DMS53 treated with DMSO at 0.1 percent for 48 hours (cell line): ENCODE results near the gene PRRT4.
A peak's percentile ranks its signal among the peaks of the same experiment; 100 is the strongest.

Experiments
- DNase-seq: peaks from one replicate; lab custom pipeline; 2025; ENCODE audit not compliant: unreplicated experiment; lab: John Stamatoyannopoulos, UW

The PRRT4 gene

DNA sequence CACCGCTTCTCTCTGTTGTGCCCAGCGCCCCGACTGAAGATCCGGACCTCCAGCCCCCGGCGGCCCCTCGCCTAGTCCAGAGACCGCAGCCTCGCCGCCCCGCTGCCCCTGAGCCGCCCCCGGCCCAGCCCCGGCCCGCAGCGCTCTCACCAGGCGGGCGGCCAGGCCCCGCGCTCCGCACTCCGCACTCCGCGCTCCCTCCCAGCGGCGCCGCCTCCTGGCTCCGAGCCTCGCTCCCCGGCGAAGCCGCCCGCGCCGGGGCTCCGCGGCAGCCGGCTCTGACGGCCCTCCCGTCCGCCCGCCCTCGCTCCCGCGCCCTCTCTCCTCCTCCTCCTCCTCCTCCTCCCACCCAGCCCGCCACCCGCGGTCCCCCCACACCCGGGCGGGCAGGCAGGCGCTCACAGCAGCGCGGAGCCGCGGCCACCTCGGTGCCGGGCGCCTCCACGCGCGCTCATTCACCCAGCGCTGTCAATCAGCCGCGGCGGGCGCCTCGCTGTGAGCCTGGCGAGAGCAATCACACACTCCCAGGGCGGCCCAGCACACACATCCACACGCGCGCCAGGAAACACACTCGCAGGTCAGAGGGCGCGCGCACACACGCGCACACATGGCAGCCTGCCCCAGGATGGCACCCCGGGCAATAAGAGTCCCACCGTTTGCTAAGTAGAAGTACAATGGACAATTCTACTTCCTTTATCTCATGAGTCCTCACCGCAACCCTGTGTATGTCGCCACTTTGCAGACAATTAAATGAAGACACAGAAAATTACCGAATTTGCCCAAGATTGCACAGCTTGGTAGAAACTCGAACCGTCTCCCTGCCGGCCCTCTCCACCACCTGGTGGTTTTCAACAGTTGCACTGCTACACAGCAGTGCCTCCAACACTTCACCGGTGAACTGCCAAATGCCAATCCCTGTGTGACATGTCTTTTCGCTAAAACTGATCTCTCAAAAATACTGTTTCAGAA is at the start of gene PRRT4:
Gene PRRT4, minus strand, starts transcription at position 280 of the 969 bp plus-strand sequence.
- DNase-seq, result no peak

DNA sequence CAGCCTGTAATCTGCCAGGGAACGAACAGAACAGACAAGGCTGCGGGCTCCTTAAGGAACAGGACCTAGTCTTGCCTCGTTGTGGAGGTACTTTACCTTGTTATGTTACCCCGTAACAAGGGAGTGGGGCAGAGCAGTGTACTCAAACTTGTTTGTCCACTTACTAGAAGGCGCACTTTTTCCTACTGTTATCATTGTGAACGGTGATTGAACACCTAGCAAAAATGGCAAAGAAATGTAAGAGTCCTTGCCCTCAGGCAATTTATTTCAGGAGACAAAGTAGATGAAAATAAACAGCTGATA is 48.9 kb upstream of the PRRT4 start:
- peak; percentile 68 for DNase-seq

DNA sequence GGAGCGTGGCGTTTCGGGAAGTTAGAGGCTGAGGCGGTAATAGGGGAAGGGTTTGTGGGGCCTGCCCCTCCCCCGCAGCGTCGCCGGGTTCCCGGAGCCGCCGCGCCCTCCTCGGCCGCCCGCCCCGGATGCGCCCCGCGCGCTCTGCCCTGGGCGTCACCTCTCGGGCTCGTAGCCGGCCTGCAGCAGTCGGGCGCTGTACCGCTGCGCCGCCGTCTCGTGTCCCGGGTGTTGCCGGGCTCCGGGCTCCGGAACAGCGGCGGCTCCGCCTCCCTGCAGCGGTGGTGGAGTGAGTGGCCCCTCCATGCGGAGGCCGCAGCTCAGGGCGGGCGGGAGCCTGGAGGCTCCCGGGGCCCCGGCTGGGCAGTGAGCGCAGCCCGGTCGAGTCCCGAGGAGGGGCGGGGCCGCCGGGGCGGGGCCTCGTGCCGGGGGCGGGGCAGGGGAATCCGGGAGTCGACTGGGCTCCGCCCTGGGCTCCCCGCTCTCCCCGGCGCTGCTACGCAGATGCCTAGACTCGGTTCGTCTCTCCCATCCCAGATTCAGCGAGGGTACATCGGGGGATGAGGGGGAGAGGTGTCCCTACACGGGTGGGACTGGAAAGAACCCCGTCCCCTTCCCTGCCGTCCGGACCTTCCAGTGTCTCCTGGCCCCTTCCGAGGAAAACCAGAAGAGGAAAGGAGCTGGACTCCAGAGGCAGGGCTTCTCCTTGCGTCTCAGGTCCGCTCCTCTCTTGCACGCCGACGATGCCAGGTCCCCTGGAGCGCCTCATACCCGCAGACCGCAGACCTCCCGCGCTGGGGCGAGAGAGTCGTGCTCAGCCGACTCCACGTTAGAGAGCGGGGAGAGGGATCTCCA is 48.3 kb upstream of the PRRT4 start, which contains the start of gene IMPDH1:
Gene IMPDH1, minus strand, starts transcription at position 387 of the 855 bp plus-strand sequence. Its CDS starts 81 bp downstream, at position 306.
- DNase-seq, result peak; percentile 66

DNA sequence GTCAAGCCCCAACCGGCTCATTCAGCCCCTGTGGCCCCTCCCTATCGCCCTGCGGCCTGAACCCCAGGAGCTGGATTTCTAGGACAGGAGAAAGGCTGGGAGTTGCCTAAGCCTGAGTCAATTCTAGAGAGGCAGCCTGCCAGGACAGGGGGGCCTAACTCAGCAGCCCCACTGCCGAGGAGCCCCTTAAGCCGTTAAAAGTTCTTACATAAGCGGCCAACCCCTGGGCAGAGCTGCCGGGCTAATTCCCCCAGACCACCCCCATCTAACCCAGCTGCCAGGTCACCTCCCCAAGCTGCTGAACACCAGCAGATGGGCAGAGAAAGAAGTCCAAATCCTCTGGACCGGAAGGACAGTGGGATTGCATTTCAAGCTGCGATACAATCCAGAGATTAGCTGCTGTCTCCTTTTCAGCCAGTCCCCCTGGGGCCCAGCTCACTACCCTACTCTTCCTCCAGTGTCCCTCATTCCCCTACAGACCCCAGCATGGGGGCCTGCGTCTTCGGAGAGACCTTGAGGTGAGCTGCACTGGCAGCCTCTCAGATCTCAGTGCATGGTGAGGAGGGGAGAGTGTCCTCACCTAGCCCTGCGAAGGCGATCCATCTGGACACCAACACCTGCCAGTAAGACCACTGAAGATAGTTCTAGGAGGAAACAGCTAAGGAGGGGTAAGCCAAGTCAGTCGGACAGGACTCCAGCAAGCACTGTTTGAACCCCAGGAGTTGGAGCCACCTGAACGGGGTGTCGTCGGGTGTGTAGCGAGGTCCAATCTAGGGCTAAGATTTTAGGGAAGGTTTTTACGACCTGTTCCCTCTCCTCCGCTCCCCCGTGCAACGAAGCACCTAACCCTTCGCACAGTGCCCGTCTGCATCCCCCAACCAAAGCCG is 47.5 kb upstream of the PRRT4 start:
- DNase-seq, result no peak

DNA sequence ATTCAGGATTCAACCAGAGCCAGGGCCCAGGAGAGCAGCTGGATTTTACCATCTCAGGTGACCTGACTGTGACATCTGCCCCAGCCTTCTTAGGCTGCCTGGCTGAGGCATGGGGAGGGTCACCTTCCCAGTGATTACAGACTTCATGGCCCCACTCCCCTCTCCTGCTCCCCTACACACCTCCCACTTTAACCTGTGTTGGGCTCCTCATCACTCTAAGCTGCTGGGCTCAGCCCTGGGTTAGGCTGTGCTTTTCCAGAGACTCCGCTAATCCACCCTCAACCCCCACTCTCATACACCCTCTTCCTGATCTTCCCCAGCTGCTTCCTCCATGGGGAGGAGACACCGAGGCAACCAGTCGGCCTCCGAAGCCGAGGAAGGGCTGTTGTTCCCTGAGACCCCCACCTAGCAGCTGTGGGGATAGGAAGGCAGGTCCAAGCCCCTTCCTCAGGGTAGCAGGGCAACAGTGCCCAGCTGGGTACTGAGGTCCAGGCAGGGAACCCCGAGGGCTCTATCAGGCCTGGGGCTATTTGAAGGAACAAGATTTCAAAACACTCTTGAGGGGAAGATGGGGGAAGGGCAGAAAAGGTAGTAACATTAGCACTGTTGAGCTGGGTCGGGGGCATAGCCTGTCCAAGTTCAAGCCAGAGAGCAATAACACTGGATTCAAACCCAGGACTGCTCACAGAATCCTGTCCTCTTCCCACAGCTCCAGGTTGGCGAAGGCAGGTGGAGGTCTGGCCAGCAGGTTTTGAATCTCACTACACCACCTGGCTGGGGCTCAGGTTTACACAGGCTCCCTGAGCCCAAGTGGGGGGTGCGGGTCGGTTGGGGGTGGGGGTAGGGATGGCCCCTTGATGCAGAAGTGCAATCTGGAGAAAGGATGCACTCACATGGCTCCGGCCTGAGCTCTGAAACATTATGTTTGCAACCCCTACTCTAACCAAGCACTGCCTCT is 46.5 kb upstream of the PRRT4 start:
- no peak for DNase-seq

DNA sequence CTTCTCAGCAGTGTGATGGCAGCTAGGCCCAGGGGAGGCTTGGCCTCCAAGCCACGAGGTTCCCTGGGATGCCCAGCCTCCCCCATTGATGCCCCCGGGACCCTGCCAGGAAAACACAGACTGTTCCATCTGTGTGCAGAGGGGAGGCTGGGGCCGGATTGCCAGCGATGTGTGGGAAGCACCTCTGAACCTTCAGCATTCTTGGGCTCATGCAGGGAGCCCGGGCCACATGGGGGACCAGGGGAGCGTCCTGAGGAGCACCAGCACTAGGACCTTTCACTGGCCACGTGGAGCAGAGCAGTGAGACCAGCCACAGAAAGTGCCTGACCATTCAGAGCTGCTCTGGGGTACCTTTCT is 45.7 kb upstream of the PRRT4 start:
- DNase-seq, result no peak

DNA sequence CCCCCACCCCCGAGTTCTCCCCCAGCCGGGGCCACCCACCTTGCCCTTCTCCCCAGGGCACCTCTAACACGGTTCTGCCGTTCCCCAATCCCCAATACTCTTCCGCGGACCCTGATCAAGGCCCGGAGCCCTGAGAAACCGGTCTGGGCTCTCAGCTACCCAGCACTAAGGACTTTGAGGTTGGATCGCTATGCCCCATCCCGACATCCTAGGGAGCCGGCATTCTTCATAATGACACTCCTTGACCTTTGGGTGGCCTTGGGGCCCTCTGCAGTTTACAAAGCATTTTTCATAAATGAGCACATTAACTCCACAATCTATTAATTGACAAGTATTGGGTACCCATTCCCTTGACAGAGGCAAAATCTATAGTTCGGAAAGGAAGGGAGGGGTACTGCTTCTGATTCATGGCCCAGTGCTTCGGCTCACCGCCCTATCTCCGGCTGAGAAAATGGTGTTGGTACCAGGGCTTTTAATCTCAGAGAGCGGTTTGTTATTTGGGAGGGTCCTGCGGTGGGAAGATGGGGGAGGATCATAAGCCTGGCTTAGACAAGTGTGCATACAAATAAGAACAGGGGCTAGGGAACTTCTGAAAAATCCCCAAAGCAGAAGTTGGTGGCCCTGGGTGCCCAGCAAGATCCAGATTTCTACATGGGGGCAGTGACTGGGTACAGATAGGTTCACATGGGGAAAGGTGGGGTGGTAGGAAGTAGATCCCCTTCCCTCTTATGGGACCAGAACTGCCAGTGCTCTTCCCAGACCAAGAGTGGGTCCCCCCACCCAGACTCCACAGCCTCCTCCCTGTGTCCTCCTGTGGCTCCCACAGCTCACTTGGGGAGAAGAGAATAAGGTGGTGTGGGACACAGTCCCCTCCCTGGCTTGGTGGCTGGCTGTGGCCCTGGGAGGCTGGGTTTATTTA is 45.1 kb upstream of the PRRT4 start:
- DNase-seq, result no peak

DNA sequence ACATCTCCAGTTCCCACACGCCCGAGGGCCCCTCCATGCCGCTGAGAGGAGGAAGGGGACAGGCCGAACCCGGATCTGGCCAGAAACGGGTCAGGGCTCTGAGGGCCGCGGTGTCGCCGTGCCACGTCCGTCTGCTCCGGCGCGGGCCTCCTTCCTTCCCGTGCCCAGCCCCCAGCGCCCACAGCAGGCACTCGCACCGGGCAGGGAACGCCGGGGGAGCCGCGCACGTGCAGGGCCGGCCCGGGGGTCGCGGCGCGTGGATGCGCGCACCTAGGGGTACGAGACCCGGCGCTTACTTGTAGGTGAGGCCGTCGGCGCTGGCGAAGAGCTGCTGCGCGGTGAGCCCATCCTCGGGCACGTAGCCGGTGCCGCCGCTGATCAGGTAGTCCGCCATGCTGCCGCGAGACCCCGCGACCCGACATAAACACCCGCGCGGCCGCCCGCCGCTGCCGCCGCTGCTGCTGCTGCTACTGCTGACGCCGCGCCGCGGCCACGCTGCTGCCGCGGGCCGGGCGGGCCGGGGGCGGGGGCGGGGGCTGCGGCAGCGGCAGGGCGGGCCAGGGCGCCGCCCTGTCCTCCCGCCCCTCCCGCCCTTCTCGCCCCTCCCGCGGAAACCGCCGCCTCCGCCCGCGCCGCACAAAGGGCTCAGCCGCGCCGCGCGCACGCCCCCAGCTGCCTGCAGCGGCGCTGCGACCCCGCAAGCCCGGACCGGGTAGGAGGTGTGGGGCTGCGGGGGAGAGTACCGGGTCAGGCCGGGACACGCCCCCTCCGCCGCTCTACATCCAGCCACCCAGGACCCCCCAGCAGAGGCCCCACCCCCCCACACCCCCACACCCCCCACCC is 44.2 kb upstream of the PRRT4 start:
- DNase-seq, result peak; percentile 33

DNA sequence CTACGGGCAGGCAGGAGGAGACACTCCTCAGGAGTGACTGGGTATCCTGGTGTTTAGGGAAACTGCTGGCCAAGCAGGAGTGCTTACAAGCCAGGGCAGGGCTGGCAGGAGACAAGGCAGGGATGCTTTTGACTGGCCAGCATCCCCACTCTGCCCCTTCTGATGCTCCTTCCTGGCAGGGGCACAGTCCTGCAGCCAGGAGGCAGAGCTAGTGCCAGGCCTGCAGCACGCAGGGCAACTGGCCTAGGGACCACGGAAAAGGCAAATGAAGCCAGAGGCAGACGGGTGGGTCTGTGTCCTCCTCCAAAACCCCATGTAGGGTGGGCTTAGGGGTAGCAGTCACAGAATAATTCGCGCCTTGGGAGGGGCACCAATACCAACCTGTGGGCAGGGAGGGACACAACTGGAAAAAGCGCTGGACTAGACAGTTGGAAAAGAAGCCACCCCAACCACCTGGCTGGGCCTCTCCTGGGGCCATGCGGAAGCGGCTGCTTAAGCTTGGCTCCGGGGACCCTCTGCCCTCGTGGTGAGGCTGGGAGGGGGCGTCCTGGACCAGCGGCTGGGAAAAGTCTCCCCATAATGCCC is 43.5 kb upstream of the PRRT4 start:
- DNase-seq, result no peak

DNA sequence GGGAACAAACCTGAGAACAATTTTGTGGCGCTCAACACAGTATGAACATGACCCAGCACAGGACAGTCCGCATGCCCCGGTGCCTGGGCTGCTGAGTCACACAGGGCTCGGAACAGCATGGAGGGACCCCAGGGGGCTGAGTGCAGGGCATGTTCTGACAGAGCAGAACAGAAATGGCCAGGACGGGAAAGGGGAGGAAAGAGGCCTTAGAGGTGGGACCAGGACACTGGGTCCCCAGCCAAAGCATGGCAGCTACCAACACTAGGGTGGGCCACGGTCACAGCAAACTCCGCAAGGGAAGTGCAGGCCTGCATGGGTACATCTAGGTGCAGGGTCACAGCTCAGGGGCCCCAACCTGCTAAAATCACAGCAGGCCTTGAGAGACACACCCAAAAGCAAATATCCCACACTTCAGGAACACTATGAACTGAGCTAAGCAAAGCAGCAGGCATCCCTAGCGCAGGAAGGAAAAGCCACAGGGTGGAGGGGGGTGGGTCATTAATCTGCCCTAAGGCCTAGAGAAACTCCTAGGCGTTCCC is 42.7 kb upstream of the PRRT4 start:
- DNase-seq, result no peak

DNA sequence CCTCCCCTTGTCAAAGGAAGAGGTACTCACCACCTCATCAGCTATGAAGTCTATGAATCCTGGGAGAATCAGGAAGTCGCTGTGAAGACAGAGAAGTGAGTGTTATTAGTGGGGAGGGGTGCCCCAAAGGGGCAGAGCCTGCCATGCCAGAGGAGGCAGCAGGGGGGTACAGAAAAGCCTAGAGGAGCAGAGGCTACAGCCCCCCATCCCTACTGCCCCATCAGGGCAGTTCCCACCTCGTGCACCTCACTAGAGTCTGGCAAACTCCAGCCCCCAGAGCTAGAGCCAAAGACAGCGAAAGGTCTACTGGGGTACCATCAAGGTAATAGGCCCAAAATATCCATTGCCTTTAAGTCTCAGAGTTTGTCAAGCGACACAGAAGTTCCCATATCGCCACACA is 42.2 kb upstream of the PRRT4 start:
- no peak for DNase-seq

DNA sequence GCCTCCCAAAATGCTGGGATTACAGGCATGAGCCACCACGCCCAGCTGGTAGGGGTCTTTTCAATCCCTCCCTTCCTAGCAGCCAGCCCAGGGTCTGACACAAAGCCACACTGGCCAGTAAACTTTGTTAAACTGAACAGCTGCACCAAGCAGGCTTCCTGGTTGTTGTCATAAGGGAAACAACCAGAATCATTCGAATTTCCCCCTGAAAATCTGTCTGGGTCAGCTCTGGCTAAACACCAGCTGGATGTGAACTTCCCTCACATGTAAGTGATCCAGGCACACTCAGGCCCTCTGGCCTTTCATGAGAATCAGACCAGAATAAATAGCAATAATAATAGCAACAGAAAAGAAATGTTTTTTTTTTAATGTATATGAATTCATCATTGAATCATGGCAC is 40.9 kb upstream of the PRRT4 start:
- no peak for DNase-seq

DNA sequence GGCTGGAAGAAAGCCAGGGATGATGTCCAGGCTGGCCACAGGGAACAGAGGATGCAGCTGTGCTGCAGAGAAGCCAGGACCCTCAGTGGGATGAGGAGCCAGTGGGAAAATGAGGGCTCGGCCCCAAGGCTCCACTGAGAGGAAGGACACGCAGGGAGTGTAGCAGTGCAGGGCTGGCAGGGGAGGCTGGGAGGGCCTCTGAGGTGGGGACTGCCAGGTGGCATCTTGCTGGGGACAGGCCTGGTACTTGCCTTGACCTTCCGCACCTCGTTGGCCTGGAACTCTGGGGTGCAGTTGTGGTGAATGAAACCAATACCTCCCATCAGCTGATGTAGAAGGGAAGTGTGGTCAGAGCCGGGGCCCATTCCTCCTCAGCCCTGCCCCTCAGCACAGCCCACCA is 39.1 kb upstream of the PRRT4 start:
- DNase-seq, result no peak

DNA sequence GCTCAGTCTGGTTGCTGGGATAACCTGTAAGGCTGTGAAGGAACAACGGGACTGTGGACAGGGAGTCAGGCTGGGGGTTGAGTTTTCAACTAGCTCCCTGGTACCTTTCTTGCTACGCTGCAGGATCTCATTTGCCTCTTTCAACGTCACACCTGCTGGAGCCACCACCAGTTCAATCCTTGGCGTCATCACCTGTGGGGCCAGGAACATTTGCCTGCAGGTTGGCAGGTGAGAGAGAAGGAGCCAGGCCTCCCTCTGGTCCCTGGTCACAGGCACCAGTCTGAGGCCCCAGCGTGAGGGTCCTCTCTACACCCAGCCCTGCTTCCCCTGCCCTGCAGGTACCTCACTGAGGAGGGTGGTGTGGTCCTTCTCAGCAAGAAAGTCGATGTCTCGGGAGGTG is 38.5 kb upstream of the PRRT4 start:
- no peak for DNase-seq

DNA sequence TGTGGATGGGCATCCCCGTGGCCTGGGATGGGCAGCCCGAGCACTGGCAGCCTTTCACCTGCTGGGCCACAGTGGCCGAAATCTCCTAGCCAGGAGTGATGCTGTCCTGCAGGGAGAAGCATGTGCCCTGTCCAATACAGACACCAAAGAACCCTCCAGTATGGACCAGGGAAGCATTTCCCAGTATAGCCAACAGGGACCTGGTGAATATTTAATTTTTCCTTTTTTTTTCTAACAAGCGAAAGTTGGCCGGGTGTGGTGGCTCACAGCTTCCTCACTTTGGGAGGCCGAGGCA is 37.3 kb upstream of the PRRT4 start:
- DNase-seq, result no peak

DNA sequence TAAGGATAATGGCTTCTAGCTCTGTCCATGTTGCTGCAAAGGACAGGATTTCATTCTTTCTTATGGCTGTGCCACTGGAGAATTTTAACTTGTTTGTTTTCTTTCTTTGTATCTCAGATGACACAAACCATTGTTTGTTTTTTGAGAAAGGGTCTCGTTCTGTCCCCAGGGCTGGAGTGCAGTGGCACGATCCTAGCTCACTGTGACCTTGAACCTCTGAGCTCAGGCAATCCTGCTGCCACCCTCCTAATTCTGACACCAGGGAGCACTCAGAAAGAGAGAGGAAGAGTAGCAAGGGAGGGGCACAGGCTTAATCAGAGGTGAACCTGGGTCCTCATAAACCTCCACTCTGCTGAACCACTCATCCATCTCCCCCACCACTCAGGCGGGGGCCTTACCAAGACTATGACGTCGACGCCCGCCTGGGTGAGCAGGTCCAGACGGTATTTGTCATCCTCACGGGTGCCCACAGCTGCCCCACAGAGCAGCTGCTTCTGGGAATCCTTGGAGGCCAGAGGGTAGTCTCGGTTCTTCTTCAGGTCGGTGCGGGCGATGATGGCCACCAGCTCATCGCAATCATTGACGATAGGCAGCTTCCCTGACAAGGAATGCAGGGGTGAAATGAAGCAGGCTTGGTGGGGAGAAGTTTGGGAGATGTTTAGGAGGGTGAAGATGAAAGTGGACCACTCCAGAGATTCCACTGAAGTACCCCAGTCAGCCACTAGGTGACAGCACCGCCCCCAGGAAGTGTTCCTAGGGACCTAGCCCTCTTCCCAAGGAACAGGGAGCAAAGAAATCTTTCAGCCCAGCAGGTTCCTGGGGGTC is 36.7 kb upstream of the PRRT4 start:
- peak; percentile 28 for DNase-seq

DNA sequence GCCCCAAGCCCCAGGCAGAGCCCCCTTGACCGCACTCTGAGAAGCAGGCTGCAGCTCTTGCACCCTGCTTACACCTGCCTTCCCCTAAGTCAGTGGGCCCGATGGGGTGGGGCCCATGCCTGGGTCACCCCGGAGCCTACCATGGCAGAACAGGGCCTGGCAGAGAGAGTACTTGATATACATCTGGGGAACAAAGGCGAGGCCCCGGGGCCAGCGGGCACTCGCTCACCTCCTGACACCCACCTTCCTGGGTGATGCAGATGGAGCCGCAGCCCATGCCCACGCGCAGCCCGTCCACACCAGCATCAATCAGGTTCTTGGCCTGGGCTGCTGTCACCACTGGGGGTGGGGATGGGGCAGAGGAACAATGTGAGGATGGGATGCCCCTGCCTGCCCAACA is 34.9 kb upstream of the PRRT4 start:
- DNase-seq, result no peak
